Measurements from ENCODE around the gene METAP1D.
"Not testable (repeated sequence)": the region's sequence is repeated elsewhere in the genome, so short reads cannot be mapped to it uniquely, and the experiment has no call there.

The METAP1D gene

DNA sequence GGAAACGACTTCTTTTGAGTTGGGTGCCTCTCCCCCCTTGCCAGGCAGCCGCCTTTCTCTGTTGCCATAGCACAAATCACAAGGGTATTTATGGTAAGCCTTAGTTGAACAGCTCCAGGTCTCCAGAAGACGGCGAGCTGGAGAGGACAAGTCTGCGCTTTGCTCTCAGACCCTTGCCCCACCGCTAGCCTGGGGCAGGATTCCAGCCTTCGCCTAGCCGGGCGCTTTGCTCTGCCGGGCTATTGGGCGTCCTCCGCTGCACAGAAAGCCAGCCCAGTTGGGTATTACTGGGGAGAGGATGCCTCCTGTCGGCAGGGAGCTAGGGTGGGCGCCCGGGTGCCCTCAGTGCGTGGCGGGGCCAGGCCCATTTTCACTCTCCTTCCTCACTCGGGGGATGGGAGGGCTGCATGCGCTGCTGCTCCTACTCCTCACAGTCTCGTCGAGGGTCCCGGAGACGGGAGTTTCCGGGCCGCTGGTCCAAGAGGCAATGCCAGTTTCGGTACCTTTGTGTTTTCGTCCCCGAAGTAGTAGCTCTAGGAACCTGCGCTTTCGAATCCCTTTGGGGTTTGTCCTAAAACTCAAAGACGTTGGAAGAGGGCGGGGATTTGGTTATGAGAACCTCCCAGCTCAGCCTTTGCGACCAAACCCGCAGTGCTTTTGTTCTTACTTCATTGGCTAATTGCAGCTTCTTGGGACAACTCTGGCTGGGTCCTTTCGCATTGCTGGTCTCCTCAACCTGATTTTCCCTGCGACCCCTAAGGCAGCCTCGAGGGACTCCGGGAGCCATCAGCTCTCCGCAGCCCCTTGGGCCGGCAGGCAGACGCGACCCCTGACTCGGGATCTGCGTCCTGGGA, 106.6 kb downstream of the METAP1D start:
- DNase-seq, result no peak

DNA sequence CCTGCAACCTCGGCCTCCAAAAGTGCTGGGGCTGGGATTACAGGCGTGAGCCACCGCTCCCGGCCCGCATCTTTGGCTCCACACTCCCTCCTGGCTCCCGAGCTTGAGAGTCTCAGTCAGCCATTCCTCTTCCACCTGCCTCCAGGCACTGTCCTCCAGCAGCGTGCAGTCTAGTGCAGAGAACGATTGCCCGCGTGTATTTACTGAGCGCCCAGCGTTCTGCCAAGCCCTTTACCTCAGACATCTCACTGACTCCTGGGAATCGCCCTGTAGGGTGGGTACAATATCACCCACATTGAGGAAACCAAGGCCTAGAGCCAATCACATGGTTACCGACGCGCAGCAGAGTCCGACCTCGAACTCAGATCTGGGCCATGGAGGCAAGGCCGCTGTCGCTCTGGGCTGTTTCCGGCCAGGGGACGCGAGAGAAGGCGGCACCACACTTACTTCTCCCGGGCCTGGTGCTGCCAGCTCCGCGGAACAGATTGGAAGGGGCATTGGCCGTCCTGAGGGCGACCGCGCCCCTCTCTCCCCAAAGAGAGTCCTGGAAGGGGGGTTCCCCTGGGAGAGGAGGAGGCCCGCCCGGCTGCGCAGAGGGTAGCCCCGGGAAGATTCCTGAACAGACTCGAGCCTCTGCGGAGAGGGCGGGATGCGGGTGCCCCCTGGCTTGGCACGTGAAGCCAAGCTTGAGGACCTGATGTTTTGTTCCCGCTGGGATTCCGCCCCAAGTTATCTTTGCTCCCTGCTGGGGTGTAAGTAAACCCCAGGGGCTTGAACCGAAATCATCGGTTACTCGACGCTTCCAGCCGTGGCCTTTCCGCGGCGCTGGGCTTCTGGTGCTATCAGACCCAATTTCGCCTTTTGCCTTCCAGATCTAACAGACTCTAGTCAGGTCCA, 108.2 kb downstream of the METAP1D start:
- no peak for DNase-seq

DNA sequence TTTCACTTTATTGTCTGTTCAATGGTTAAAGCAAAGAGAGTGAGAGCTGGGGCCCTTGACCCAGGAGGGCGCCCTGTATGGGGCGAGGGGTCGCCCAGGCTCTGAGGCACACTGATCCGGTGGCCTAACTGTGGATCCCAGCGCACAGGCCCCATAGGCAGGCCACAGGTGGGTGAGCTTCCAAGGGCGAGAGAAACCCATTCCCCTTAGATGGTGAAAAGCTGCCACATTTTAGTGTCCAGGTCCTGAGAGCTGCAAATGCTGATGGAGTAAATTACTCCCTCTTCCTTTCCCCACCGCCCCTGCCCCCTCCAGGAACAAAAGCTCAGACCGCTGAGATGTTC, 108.8 kb downstream of the METAP1D start:
- DNase-seq, result no peak

DNA sequence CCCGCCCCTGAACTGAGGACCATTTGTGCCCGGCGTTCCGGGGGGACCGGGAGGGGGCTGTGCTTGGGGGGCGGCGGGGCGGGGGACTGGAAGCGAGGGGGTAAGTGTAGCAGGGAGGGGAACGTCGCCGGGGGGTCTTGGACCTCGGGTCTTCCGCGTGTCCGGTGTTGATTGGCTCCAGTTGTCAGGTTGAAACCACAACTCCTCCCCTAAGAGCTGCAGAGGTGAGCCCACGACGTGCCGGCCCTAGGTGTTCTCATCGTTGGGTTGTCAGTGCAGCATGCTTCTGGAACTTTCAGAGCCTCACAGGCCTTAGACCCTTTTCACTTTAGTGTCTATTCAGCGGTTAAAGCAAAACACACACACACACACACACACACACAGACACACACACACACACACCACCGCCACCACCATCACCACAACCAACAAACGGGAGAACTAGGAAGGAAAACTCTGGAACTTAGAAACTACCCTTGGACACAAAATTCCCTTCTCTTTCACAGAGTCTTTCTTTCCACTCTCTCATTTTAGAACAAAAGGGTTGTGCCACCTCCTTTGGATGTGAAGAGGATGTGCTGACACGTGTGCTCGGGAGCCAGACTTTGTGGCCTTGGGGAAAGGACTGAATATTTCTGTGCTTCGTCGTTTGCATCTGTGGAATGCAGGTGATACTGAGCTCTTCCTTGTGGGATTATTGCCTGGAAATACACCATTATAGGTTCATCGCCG, 109.7 kb downstream of the METAP1D start:
- DNase-seq, result no peak

DNA sequence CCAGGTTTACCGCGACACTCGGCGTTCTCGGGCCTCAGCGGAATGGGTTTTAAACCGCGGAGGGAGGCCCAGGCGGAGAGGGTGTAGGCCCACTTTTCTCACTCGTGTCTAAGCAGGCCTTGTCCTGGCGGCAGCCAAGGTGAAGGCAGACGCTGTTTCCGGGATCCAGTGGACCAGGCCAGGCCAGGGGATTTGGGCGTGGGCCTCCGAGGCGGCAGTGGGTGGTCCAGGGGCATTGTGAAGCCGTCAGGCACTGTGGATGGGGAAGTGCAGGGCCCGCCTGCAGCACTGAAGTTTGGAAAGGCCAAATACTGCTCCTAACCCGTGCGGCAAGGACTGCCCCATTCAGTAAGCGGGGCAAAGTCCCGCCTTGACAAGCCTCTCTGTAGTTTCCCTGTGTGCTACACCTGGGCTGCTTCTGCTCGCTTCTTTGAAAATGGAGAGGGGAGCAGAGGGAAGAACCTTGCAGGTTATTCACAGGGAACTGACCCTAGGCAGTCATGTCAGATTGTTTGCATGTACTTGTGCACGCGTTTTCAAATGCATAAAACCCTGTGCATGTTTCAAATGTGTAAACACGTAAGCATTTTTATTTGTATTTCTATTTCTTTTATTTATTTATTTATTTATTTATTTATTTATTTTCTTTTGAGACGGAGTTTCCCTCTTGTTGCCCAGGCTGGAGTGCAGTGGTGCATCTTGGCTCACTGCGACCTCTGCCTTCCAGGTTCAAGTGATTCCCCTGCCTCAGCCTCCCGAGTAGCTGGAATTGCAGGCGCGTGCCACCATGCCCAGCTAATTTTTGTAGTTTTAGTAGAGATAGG, 110.4 kb downstream of the METAP1D start:
- no peak for DNase-seq

DNA sequence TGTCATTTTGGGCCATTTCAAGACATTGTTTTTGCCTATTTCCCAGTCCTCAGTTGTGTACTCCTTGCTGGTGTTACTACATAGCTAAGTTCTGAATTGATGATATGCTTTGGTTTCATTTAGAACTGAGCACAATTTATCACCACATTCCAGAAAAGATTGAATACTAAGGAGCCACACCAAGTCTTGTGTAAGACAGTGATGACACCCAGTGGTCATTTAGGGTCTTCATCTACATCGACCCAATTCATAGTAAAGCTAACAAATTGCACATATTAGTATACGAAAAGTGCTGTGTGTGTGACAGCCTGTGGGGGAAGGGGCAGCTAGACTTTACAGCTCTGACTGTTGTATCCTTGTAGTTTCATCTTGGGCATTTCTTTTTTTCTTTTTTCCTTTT, 113.9 kb downstream of the METAP1D start:
- DNase-seq, result no peak

DNA sequence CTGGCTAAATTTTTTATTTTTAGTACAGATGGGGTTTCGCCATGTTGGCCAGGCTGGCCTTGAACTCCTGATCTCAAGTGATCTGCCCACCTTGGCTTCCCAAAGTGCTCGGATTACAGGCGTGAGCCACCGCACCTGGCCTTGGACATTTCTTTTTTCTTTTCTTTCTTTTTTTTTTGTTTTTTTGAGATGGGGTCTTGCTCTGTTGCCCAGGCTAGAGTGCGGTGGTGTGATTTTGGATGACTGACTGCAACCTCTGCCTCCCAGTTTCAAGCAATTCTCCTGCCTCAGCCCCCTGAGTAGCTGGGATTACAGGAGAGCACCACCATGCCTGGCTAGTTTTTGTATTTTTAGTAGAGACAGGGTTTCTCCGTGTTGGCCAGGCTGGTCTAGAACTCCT, 114.4 kb downstream of the METAP1D start:
- not testable (repeated sequence) for DNase-seq

DNA sequence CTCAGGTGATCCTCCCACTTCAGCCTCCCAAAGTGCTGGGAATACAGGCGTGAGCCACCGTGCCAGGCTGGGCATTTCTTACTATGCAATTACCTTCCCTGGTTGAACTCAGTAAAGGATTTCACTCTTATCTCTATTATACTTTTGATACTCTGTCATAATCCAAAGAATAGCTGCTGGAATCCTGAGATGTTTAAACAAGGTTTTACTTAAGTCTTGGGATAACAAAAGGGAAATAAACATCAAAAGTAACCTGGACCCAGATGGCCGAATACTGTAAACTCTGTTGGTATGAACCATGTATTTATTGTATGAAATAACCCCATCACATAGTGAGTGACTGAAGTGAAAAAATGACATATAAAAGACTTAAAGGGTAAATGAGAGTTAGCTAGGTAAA, 114.8 kb downstream of the METAP1D start:
- DNase-seq, result no peak

DNA sequence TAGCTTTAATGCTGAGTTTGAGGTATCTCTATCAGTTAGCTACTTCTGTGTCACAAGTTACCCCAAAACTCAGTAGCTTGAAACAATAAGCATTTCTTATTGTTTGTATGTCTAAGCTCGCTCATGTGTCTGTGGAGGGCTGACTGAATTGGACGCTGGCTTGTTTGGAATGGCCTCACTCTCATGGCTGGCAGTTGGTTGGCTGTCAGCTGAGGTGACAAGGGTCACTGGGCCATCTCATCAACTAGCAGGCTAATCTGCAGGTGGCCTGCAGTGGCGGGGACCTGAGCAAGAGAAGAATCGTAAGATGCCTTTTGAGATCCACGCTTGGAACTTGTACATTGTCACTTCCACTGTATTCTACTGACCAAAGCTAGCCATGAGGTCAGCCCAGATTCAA, 116.4 kb downstream of the METAP1D start:
- DNase-seq, result no peak

DNA sequence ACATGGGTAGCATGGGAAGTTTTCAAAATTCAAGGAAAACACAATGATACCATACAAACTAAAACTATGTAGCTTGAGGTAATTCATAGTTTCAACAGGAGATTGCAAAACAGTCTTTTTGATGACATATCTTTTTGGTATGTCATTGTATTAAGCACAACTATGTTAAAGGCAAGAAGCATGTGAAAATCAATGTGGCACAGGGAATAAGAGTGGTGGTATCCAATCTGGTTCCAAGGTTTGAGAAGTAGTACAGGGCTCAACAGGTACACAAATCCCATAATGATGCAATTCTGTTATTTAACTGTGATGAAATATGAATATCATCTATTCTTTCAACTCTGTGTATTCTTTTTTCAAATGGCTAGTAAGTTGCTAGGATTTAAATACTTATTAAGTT, 119.3 kb downstream of the METAP1D start:
- no peak for DNase-seq

DNA sequence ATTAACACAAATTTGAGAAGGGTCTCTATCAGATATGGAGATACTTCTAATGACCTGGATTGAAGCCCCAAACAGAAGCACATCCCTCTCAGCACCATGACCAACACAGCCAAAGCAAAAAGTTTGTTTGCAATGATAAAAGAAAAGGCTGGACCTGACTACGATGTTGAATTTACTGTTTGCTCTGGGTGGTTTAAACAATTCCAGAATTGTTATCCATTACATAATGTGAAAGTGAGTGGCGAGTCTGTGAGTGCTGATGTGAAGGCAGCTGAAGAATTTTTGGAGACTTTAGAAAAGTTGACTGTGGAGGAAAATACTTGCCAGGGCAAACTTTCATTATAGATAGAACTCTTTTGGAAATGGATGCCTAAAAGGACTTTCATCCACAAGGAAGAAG, 120.4 kb downstream of the METAP1D start:
- no peak for DNase-seq

DNA sequence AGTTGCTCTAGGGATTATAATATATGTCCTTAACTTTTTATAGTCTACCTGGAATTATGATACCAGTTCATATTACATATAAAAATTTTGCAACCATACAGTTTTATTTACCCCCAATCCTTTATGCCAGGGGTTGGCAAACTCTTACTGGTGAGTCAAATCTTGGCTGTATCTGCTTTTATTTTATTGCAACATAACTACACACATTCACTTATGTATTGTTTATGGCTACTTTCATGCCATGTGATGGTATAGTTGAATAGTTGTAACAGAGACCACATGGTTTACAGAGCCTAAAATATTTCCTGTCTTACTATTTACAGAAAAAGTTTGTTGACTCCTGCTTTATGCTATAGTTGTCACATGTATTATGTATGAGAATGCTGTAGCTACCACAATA, 128.7 kb downstream of the METAP1D start:
- no peak for DNase-seq

DNA sequence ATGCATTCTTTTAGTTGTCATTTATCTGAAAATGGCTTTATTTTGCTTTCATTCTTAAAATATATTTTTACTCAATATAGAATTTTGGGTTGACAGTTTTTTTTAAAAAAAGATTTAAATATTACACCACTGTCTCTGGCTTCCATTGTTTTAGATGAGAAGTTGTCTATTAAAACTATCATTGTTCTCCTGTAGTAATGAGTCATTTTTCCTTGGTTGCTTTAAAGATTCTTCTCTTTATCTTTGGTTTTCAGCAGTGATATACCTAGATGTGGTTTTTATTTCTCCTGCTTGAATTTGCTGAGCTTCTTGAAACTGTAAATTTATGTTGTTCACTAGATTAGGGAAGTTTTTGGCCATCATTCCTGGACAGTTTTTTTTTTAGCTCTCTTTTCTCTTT, 129.7 kb downstream of the METAP1D start:
- DNase-seq, result no peak

Measured in NCI-H510A treated with DMSO at 0.1 percent for 48 hours (cell line).